Fibroblast of pulmonary artery (primary cell): ENCODE measurements around the gene HS3ST6.

Source experiments
- DNase-seq: peaks from one replicate; pipeline ENCODE4 v3.0.0-alpha.2; 2010; ENCODE audit warnings: low read depth
- H3K4me3 ChIP-seq: replicated peaks from 2 replicates; pipeline ENCODE4 v1.5.1; 2011; ENCODE audit warnings: low read depth, mild to moderate bottlenecking, control low read depth, low read length, moderate library complexity
- CTCF ChIP-seq: IDR thresholded peaks from 2 replicates; pipeline ENCODE4 v1.5.1; 2011; ENCODE audit warnings: mild to moderate bottlenecking, control low read depth, low read length, inconsistent platforms; ENCODE audit errors: missing control alignments

HS3ST6 gene

GRCh38 chr16:1950559-1950958 lies 32.3 kb upstream of the HS3ST6 start:
- no peak for TF ChIP-seq CTCF
- DNase-seq = no peak
- no peak overlapping the region for H3K4me3 ChIP-seq

- no peak for TF ChIP-seq CTCF
- H3K4me3 ChIP-seq = no peak overlapping the region
- no peak for DNase-seq
Observed at GRCh38 chr16:1950047-1950446, 31.8 kb upstream of the HS3ST6 start.

GRCh38 chr16:1949507-1949906 lies 31.3 kb upstream of the HS3ST6 start:
- DNase-seq = no peak
- H3K4me3 ChIP-seq = no peak overlapping the region
- TF ChIP-seq CTCF = no peak

- no peak for DNase-seq
- no peak for TF ChIP-seq CTCF
Observed at GRCh38 chr16:1947369-1947670, 29.1 kb upstream of the HS3ST6 start.

GRCh38 chr16:1946495-1947368 lies 28.5 kb upstream of the HS3ST6 start:
- no peak for DNase-seq
- no peak for TF ChIP-seq CTCF
- no peak overlapping the region for H3K4me3 ChIP-seq

More at GRCh38 chr16:1947369-1947670, 29.1 kb upstream of the HS3ST6 start:
- H3K4me3 ChIP-seq = no peak overlapping the region

- TF ChIP-seq CTCF = no peak
- no peak overlapping the region for H3K4me3 ChIP-seq
- no peak for DNase-seq
Observed at GRCh38 chr16:1945559-1946391, 27.6 kb upstream of the HS3ST6 start.
